HG03521 (cell line): ENCODE data around the gene AFF3.

Experiments
- ATAC-seq: cut with Tn5 transposase; IDR thresholded peaks from one replicate; pipeline ENCODE4 v1.9.1; 2021; ENCODE audit warnings: mild to moderate bottlenecking, moderate library complexity; ENCODE audit not compliant: unreplicated experiment

AFF3 gene

GRCh38 chr2:99899058-99899855 is 243.1 kb downstream of the AFF3 start:
- no peak for ATAC-seq

- no peak for ATAC-seq
Observed at GRCh38 chr2:99898336-99899048, 243.9 kb downstream of the AFF3 start.

- ATAC-seq = no peak
Observed at GRCh38 chr2:99891428-99891780, 251.0 kb downstream of the AFF3 start.

- ATAC-seq = no peak
Observed at GRCh38 chr2:99890568-99891427, 251.6 kb downstream of the AFF3 start.

GRCh38 chr2:99888617-99889016 is 253.8 kb downstream of the AFF3 start:
- ATAC-seq = no peak

- ATAC-seq = no peak
Observed at GRCh38 chr2:99886418-99886817, 256.0 kb downstream of the AFF3 start.

- ATAC-seq = no peak
Observed at GRCh38 chr2:99883358-99883757, 259.0 kb downstream of the AFF3 start.

- ATAC-seq = no peak
Observed at GRCh38 chr2:99881901-99882591, 260.3 kb downstream of the AFF3 start.

- ATAC-seq = no peak
Observed at GRCh38 chr2:99880964-99881294, 261.5 kb downstream of the AFF3 start.

- ATAC-seq = no peak
Observed at GRCh38 chr2:99880148-99880963, 262.0 kb downstream of the AFF3 start.

GRCh38 chr2:99879481-99879880 is 262.9 kb downstream of the AFF3 start:
- ATAC-seq = no peak

- ATAC-seq = no peak
Observed at GRCh38 chr2:99878581-99879350, 263.6 kb downstream of the AFF3 start.

GRCh38 chr2:99877963-99878362 is 264.4 kb downstream of the AFF3 start:
- ATAC-seq = no peak

- ATAC-seq = no peak
Observed at GRCh38 chr2:99876956-99877355, 265.4 kb downstream of the AFF3 start.

GRCh38 chr2:99875627-99876201 is 266.7 kb downstream of the AFF3 start:
- ATAC-seq = no peak

- no peak for ATAC-seq
Observed at GRCh38 chr2:99868260-99868659, 274.1 kb downstream of the AFF3 start.

GRCh38 chr2:99867770-99868169 is 274.6 kb downstream of the AFF3 start:
- ATAC-seq = no peak

- ATAC-seq = no peak
Observed at GRCh38 chr2:99865818-99866676, 276.3 kb downstream of the AFF3 start.
